Measurements from ENCODE around the gene CAPNS1.
"Not testable (repeated sequence)": the region's sequence is repeated elsewhere in the genome, so short reads cannot be mapped to it uniquely, and the experiment has no call there.

The CAPNS1 gene

DNA sequence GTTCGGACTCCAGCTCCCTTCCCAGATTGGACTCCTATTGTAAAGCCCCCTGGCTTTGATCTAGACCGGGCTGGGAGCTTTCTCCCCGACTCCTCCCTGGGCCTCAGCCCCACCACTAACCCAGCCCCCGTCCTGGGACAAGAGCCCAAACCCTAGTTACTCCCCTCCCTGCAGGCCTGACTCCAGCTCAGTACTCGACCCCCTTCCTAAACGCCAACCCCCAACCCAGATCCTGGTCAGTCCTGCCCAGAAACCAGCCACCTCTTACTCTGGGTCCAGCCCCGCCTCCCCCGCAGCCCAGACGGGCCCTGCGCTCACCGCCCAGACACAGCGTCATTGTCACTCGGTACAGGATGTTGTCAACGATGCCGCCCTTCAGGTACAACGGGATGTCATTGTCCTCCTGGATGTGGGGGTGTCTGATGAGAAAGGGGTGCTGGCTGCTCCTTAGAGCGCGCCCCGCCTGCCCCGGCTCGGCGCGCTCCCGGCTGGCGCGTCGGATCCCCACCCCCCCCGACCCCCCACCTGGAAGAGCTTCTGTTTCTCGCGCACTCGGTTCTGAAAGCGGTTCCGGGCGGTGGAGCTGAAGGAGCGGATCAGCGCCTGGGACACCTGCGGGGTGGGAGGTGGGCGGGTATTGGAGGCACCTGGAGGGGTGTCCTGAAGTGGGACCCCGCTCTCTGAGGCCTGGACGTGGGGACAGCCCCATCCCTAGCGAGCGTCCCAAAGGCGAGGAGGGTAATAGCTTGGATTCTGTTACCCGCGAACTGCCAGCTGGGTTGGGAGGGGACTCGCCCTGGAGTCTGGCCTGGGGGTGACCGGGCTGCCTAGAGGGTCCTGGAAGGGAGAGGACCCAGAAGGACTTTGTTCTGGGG lies 11.5 kb downstream of the CAPNS1 start:
- no peak for DNase-seq

GRCh38 chr19:36152019-36152351 lies 12.1 kb downstream of the CAPNS1 start:
- no peak for DNase-seq

DNA sequence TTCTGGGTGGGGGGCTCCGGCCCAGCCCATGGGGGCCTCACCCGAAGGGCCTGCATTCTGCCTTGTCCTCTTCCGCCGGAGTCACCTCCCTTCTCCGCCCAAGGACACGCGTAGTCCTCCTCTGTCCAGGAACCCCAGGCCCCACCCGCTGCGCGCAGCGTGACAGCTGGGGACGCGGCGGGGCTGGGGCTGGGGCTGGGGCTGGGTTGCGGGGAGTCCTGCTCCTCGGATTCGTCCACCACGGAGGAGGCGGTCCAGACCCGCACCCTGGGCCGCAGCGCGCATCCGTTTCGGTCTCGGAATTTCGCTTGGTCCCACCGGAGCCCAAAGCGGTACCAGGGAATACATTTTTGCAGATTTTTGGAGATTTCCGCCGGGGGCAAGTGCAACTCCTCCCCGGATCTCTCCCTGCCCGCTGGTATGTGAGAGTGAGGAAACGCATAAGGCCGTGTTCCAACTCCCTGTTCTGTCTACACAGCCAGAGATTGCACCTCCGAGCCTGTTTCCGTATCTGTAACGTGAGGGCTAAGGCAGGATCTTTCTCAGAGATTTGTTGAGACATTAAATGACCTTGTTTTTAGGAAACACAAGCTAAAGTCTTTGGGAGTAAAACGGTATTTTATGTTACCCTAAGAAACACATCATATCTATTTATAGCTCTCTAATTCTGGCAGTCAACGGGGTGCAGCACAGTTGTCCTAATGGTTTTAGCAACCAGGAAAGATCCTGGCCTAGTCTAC lies 12.7 kb downstream of the CAPNS1 start, which contains the start of gene COX7A1:
Gene COX7A1 (minus strand): TSS at position 96 of the 740 bp plus-strand sequence. CDS start 40 bp downstream, at position 56.
- DNase-seq, result no peak

DNA sequence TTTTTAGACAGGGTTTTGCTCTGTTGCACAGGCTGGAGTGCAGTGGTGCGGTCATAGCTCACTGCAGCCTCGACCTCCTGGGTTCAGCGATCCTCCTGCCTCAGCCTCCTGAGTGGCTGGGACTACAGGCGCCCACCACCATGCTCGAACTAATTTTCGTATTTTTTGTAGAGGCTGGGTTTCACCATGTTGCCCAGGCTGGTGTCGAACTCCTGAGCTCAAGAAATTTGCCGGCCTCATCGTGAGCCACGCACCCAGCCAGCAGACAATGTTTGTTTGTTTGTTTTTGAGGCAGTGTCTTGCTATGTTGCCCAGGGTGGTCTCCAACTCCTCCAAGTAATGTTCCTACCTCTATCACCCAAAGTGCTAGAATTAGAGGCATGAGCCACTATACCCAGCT lies 13.3 kb downstream of the CAPNS1 start:
- DNase-seq, result no peak

GRCh38 chr19:36160821-36161596 lies 21.1 kb downstream of the CAPNS1 start:
- no peak for DNase-seq

DNA sequence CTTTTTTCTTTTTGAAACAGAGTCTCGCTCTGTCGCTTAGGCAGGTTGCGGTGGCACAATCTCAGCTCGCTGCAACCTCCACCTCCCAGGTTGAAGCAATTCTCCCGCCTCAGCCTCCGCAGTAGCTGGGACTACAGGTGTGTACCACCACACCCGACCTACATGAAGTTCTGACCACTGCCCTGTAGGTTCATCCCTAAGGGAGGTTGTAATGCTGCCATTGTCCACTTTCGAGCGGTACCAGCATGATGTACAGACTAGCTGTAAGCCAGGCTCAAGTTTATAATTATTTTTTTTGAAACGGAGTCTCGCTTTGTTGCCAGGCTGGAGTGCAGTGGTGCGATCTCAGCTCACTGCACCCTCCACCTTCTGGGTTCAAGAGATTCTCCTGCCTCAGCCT lies 23.9 kb downstream of the CAPNS1 start:
- no peak for DNase-seq

DNA sequence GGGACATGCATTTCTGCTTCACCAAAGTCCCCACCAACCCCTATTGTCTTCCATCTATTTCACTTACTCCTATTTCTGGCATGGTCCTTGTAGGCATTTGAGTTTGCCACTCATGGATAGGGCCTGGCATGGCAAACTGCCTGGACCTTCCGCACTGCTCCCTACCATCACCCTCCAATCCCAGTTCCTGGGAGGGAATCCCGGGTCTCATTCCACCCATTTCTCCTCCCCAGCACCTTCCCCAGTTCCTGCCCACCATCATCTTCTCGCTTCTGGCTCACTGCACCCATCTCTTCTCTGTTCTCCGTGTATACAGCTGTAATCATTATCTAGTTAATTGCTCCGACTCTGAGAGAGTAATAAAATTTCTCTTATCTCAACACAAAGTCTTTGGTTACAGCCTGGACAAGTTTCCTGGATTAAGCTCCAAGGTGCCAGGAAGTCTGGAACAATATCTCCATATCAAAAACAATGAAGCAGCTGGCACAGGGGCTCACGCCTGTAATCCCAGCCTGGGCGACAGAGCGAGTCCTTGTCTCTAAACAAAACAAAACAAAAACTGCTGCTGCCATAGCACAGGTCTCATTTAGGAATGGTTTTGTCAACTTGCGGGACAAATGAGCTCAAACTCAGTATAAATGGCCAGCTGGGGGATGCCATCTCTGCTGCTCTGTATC lies 29.4 kb downstream of the CAPNS1 start:
- DNase-seq, result no peak

DNA sequence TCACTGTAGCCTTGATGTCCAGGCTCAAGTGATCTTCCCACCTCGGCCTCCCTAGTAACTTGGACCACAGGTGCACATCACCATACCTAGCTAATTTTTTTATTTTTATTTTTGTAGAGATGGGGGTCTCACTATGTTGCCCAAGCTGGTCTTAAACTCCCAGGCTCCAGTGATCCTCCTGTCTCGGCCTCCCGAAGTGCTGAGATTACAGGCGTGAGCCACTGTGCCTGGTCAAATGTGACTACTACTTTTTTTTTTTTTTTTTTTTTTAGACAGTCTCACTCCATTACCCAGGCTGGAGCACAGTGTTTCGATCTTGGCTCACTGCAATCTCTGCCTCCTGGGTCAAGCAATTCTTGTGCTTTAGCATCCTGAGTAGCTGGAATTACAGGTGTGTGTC lies 33.0 kb downstream of the CAPNS1 start:
- no peak for DNase-seq

DNA sequence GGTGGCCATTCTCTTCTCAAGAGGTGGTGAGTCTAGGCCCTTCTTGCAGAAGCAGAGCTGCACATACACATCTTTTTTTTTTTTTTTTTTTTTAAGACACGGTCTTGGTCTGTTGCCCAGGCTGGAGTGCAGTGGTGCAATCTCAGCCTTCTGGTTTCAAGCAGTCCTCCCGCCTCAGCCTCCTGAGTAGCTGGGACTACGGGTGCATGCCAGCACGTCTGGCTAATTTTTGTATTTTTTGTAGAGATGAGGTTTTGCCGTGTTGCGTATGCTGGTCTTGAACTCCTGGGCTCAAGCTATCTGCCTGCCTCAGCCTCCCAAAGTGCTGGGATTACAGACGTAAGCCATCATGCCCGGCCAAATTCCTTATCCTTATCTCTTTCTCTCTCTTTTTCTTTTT lies 34.0 kb downstream of the CAPNS1 start:
- not testable (repeated sequence) for DNase-seq

GRCh38 chr19:36179077-36179476 lies 39.2 kb downstream of the CAPNS1 start:
- DNase-seq, result not testable (repeated sequence)

GRCh38 chr19:36182612-36183244 lies 42.9 kb downstream of the CAPNS1 start:
- no peak for DNase-seq

DNA sequence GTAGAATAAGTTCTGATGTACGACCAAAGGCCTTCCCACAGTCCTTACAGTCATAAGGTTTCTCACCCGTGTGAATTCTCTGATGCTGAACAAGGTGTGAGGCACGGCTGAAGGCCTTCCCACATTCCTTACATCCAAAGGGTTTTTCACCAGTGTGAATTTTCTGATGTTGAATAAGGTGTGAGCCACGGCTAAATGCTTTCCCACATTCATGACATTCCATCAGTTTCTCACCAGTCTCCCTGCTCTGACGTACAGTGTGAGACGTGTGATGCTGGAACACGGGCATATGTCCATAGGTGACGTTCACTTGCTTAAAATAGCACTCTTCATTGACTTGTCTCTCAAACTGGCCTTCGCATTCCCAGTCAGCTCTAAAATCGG lies 43.4 kb downstream of the CAPNS1 start:
- DNase-seq, result no peak

DNA sequence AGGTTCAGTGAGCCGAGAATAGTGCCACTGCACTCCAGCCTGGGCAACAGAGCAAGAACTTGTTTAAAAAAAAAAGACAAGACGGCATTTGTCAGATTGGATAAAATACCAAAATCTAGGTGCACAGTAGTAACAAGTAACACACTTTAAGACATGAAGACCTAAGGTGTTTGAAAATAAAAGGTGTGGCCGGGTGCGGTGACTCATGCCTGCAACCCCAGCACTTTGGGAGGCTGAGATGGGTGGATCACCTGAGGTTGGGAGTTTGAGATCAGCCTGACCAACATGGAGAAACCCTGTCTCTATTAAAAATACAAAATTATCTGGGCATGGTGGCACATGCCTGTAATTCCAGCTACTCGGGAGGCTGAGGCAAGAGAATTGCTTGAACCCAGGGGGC lies 46.9 kb downstream of the CAPNS1 start:
- not testable (repeated sequence) for DNase-seq

DNA sequence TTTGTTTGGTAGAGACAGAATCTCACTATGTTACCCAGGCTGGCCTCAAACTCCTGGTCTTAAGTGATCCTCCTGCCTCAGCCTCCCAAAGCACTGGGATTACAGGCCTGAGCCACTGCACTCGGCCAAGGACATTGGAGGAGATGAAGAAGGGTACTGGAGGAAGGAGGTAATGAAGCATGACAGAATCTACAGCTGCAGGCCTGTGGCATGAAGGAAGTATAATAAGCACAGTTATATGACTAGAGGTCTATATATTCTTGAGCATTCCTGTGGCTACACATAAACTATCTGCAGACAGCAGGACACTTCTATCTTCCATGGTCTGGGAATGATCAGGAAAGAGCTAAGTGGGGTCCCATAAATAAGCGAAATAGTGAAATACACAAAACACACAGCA lies 56.4 kb downstream of the CAPNS1 start:
- DNase-seq, result no peak

GRCh38 chr19:36198119-36198518 lies 58.3 kb downstream of the CAPNS1 start:
- DNase-seq, result no peak
